NCI-H82 (cell line): ENCODE measurements around the gene PTPN20.

Source experiments
- DNase-seq: peaks from one replicate; lab custom pipeline; 2025; lab: John Stamatoyannopoulos, UW

PTPN20 gene

GRCh38 chr10:47022311-47023131 lies 111.3 kb downstream of the PTPN20 start:
- DNase-seq = no peak

GRCh38 chr10:47023237-47024045 lies 112.2 kb downstream of the PTPN20 start:
- DNase-seq = no peak

- no peak for DNase-seq
These were observed 112.8 kb downstream of the PTPN20 start for GRCh38 chr10:47024046-47024322.

GRCh38 chr10:47024399-47025252 lies 113.4 kb downstream of the PTPN20 start:
- DNase-seq = peak; percentile 81

GRCh38 chr10:47025253-47025539 lies 114.0 kb downstream of the PTPN20 start:
- peak; percentile 34 for DNase-seq

- peak; percentile 55 for DNase-seq
These were observed 114.5 kb downstream of the PTPN20 start for GRCh38 chr10:47025540-47026300.

GRCh38 chr10:47026301-47027107 lies 115.3 kb downstream of the PTPN20 start:
- DNase-seq = no peak

- no peak for DNase-seq
These were observed 116.0 kb downstream of the PTPN20 start for GRCh38 chr10:47027108-47027783.

- no peak for DNase-seq
These were observed 116.6 kb downstream of the PTPN20 start for GRCh38 chr10:47027784-47028260.

GRCh38 chr10:47028466-47028865 lies 117.2 kb downstream of the PTPN20 start:
- DNase-seq = no peak

GRCh38 chr10:47029181-47030009 lies 118.2 kb downstream of the PTPN20 start:
- no peak for DNase-seq

- DNase-seq = no peak
These were observed 119.0 kb downstream of the PTPN20 start for GRCh38 chr10:47030191-47030703.

- DNase-seq = peak; percentile 37
These were observed 120.1 kb downstream of the PTPN20 start for GRCh38 chr10:47031211-47031900.

GRCh38 chr10:47031901-47032465 lies 120.8 kb downstream of the PTPN20 start:
- DNase-seq = no peak

GRCh38 chr10:47033081-47033480 lies 121.9 kb downstream of the PTPN20 start:
- no peak for DNase-seq

- no peak for DNase-seq
These were observed 122.5 kb downstream of the PTPN20 start for GRCh38 chr10:47033541-47034270.

GRCh38 chr10:47034441-47035051 lies 123.3 kb downstream of the PTPN20 start:
- DNase-seq = no peak
